Progenitor cell of endocrine pancreas (in vitro differentiated cells): ENCODE measurements around the gene TSPAN5. TPM values are rescaled to one million over a fixed set of nuclear protein-coding genes. Genes with fewer than 3 reads are reported as not detected.

Experiments used
- DNase-seq: peaks from one replicate; pipeline ENCODE4 v3.0.0; 2021; ENCODE audit warnings: low spot score; ENCODE audit not compliant: unreplicated experiment
- H3K27ac Mint-ChIP-seq: 2 replicates; pipeline ENCODE4 v1.8.0; 2021; ENCODE audit warnings: mild to moderate bottlenecking, moderate library complexity, mixed read lengths
- H3K27me3 Mint-ChIP-seq: 2 replicates; pipeline ENCODE4 v1.8.0; 2021; ENCODE audit warnings: mixed read lengths
- H3K36me3 Mint-ChIP-seq: 2 replicates; pipeline ENCODE4 v1.8.0; 2022; ENCODE audit warnings: mixed read lengths; ENCODE audit not compliant: insufficient read depth
- H3K4me1 Mint-ChIP-seq: 2 replicates; pipeline ENCODE4 v1.8.0; 2021; ENCODE audit warnings: low read depth, mixed read lengths
- H3K4me3 Mint-ChIP-seq: 2 replicates; pipeline ENCODE4 v1.8.0; 2021; ENCODE audit warnings: low read depth, mild to moderate bottlenecking, moderate library complexity, mixed read lengths
- H3K9me3 Mint-ChIP-seq: 2 replicates; pipeline ENCODE4 v1.8.0; 2021; ENCODE audit warnings: low read depth, mixed read lengths
- total RNA-seq: library from RNA; stranded (reverse); gene quantifications from 2 replicates; pipeline ENCODE4 v1.2.1, GENCODE V29; 2021
- TF ChIP-seq, protein P1 (sequence below): fragments of 200-600 bp; sonication (generic); IDR thresholded peaks from one replicate; pipeline ENCODE4 v1.5.0; 2021; ENCODE audit warnings: antibody characterized with exemption, mild to moderate bottlenecking; ENCODE audit not compliant: unreplicated experiment

TSPAN5 gene
- total RNA-seq, 1 donor from 2014 or later: 6.1 TPM

DNA sequence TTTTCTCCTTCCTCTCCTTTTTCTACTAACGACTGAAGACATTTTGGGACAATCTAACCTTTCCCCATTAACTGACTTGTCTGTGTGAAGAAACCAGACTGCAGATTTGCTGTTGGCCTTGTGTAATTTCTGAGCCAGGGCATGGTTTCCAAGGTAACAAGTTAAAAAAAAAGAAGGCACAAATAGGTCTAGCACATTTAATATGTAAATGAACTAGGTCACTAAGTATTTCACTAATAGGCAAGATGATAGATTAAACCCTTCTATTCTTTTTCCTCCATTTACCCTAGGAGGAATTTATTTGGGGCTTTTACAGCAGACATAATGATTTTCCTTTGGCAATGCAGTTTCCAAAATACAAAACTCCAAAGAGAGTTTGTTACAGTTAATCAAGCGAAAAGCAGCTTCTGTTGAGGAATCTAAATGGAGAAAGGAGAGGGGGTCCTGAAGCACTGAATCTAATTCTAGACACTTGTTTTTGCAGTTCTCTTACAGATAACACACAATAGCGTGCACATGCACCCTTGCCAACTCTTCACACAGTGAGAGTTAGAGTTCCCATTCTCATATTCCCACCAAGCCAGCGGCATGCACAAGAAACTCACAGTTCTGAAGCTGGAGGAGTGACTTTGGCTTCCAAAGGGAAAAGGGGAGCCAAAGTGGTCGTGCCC lies 72.0 kb downstream of the TSPAN5 start:
- no peaks in the 10 kb centered on the region for H3K36me3 Mint-ChIP-seq
- H3K4me1 Mint-ChIP-seq: peaks cover 4% of the 10 kb centered on the region
- no peaks in the 10 kb centered on the region for H3K9me3 Mint-ChIP-seq
- H3K27ac Mint-ChIP-seq: no peak overlapping the region
- H3K27me3 Mint-ChIP-seq: no peaks in the 10 kb centered on the region
- H3K4me3 Mint-ChIP-seq: no peak overlapping the region
- TF ChIP-seq, protein P1, sequence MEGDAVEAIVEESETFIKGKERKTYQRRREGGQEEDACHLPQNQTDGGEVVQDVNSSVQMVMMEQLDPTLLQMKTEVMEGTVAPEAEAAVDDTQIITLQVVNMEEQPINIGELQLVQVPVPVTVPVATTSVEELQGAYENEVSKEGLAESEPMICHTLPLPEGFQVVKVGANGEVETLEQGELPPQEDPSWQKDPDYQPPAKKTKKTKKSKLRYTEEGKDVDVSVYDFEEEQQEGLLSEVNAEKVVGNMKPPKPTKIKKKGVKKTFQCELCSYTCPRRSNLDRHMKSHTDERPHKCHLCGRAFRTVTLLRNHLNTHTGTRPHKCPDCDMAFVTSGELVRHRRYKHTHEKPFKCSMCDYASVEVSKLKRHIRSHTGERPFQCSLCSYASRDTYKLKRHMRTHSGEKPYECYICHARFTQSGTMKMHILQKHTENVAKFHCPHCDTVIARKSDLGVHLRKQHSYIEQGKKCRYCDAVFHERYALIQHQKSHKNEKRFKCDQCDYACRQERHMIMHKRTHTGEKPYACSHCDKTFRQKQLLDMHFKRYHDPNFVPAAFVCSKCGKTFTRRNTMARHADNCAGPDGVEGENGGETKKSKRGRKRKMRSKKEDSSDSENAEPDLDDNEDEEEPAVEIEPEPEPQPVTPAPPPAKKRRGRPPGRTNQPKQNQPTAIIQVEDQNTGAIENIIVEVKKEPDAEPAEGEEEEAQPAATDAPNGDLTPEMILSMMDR: no peak
- DNase-seq: no peak

DNA sequence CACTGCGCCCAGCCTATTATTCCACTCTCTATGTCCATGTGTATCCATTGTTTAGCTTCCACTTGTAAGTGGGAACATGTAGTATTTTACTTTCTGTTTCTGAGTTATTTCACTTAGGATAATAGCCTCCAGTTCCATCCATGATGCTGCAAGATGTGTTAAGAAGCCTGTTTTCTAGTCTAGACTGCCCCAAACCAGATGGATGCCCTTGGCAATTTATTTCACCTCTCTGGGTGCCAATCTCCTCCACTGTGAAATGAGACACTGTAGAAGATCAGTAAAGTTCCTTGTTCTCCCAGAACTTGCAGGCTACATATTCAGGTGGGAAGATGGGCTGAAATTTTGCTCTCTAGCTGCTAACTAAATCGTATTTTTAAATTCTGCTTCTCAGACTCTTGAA lies 72.8 kb downstream of the TSPAN5 start:
- TF ChIP-seq, protein P1: no peak
- Mint-ChIP-seq H3K36me3 (no peaks in the 10 kb centered on the region), H3K9me3 (no peaks in the 10 kb centered on the region), H3K27ac (no peak overlapping the region), H3K4me1 (peaks cover 9% of the 10 kb centered on the region), H3K4me3 (no peak overlapping the region), H3K27me3 (peaks cover under 1% of the 10 kb centered on the region)
- DNase-seq: no peak

DNA sequence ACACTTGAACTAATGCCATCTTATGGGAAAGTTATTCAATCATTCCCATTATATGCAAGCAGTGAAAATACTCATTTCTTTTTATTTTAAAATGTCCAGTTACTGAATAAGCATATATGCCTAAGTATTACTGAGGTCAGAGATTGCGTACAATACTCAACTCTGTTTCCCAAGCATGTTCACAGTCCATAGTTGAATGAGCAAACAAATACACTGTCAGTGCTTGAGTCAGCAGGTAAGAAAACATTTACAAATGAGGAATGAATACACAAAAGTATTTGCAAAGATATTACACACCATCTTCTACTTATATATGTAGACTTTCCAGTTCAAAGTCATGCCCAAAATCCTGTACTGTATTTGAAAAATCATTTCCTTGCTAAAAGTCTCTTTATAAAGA lies 74.1 kb downstream of the TSPAN5 start:
- no peak overlapping the region for H3K4me3 Mint-ChIP-seq
- H3K4me1 Mint-ChIP-seq: peaks cover 11% of the 10 kb centered on the region
- H3K9me3 Mint-ChIP-seq: no peaks in the 10 kb centered on the region
- TF ChIP-seq, protein P1: no peak
- H3K27me3 Mint-ChIP-seq: peaks cover 4% of the 10 kb centered on the region
- no peak for DNase-seq
- H3K36me3 Mint-ChIP-seq: no peaks in the 10 kb centered on the region
- no peak overlapping the region for H3K27ac Mint-ChIP-seq

DNA sequence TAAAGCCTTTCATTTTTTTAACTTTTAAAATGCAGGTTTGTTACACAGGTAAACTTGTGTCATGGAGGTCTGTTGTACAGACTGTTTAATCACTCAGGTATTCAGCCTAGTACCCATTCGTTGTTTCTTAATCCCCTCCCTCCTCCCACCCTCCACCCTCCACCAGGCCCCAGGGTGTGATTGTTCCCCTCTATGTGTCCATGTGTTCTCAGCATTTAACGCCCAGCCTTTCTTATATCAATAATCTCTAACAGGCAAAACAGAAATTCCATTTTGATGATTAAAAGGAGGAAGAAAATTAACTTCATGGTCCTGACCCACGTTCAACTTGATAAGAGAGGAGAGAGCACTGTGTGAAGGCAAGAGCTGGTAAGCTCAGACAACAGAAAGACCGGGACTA lies 75.1 kb downstream of the TSPAN5 start:
- DNase-seq: no peak
- peaks cover 4% of the 10 kb centered on the region for H3K27me3 Mint-ChIP-seq
- TF ChIP-seq, protein P1: no peak
- H3K27ac Mint-ChIP-seq: no peak overlapping the region
- no peaks in the 10 kb centered on the region for H3K9me3 Mint-ChIP-seq
- H3K36me3 Mint-ChIP-seq: no peaks in the 10 kb centered on the region
- peaks cover 11% of the 10 kb centered on the region for H3K4me1 Mint-ChIP-seq
- no peak overlapping the region for H3K4me3 Mint-ChIP-seq

DNA sequence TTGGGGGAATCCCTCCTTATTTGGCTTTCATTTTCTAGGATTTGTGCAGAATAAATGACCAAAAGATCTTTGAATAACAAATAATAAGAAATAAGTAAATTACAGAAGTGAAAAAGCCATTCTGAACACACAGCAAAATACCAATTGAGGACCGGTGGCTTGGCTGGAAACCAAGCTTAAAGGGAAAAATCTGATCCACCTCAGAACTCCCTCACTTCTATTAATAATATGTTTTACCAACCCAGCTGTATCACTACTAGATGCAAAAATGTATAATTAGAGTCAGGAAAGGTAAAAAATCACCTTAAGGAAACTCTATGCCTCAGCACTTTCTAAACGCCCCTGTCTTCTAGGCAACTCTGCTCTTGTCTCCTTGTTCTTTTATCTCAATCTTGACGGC lies 77.3 kb downstream of the TSPAN5 start:
- no peaks in the 10 kb centered on the region for H3K9me3 Mint-ChIP-seq
- TF ChIP-seq, protein P1: no peak

More for the DNA sequence above, 77.3 kb downstream of the TSPAN5 start:
- Mint-ChIP-seq H3K27me3 (peaks cover 4% of the 10 kb centered on the region), H3K36me3 (no peaks in the 10 kb centered on the region), H3K27ac (no peak overlapping the region), H3K4me3 (no peak overlapping the region), H3K4me1 (peaks cover 9% of the 10 kb centered on the region)
- no peak for DNase-seq
